ENCODE measurements around the gene ZMAT5. TPM values are rescaled to one million over a fixed set of nuclear protein-coding genes. Genes with fewer than 3 reads are reported as not detected.
A peak's percentile ranks its signal among the peaks of the same experiment; 100 is the strongest.

The ZMAT5 gene
- total and polyA plus RNA-seq, 2 of the 13 experiments (the other 11 are each of a cell fraction or from before 2014, with no cell fraction given), result 20.7 to 27.8 TPM

- Histone ChIP-seq H3K79me2 (ENCODE audit: insufficient read depth, low read length) (no peaks in the 10 kb centered on the region), H3K9ac (ENCODE audit: insufficient read depth, low read depth, low read length) (no peak overlapping the region), H2AFZ (ENCODE audit: low read length) (no peak overlapping the region), H3K9me3 (ENCODE audit: low read length) (no peaks in the 10 kb centered on the region), H3K36me3 (replicated peaks in 1 of 2; ENCODE audit: control insufficient read depth in 1 of 2, insufficient read depth in 2 of 2, low read length in 2 of 2) (peaks cover 0 to under 1% of the 10 kb centered on the region in 2 experiments; a peak in 1 of 5 replicates), H4K20me1 (ENCODE audit: insufficient read depth, low read length) (no peaks in the 10 kb centered on the region), H3K27me3 (ENCODE audit: control insufficient read depth in 1 of 2, insufficient read depth in 2 of 2, low read length in 2 of 2) (peaks cover 0 to 21% of the 10 kb centered on the region in 2 experiments; a peak in 4 of 5 replicates), H3K4me2 (ENCODE audit: low read depth, low read length) (peak overlapping the region; percentile 55), H3K4me3 (replicated peaks in 1 of 3; ENCODE audit: insufficient read depth in 1 of 3, low read depth in 2 of 3, low read length in 3 of 3) (peak overlapping the region in 1 of 3 experiments; percentile 15; a peak in 1 of 6 replicates), H3K27ac (ENCODE audit: extremely low read length, insufficient read depth, low read length) (no peak overlapping the region), H3K4me1 (ENCODE audit: insufficient read depth, low read length) (peaks cover 43% of the 10 kb centered on the region)
- ChIA-PET CTCF (ENCODE audit: low intra/inter-chr PET ratio, low total read pairs) (no interaction called here), POLR2A (interaction anchor here (0.6 to 2.0 kb wide), 2 partner anchors 65 to 76 kb away, joined by 4 read pairs; partner anchors contain the start of genes UQCR10 and ZMAT5)
- ATAC-seq (peak; percentile 63), DNase-seq (ENCODE audit: low spot score) (peak; percentile 37), FAIRE-seq (peak; percentile 66)
- WGBS (ENCODE audit: low lambda C conversion rate), result 4% methylated on average over 10 of the region's 14 CpGs
- BruUV-seq (replicated peaks), result no TSS peak
- intact Hi-C loops (cut with micrococcal nuclease; ENCODE audit: unreplicated experiment) (loop anchor here (5.0 kb wide), 1 partner anchor 386 kb away; no protein-coding TSS in a partner anchor), in situ Hi-C loops (cut with HindIII; ENCODE audit: extremely low pct_ligation_motif_present, low pct_unique_long_range_greater_than_20kb) (loop anchor here (5.0 to 10.0 kb wide), 2 partner anchors 306 to 383 kb away; partner anchors contain the start of gene HORMAD2)
- TF ChIP-seq PPARG (CRISPR knock-in tag; conservative IDR thresholded peaks at IDR 0.05) (0 out of 2 replicates have a peak, but pooled peaks have one; percentile 21), HNRNPL (IDR thresholded peaks at IDR 0.05; ENCODE audit: low read depth, low read length) (0 out of 2 replicates have a peak, but pooled peaks have one; percentile 32), TRIM22 (IDR thresholded peaks at IDR 0.05) (no peak), RAD21 (CRISPR knock-in tag; IDR thresholded peaks at IDR 0.05) (peak; percentile 41; the same call in 1 of the 2 replicates), ZNF615 (CRISPR knock-in tag; IDR thresholded peaks at IDR 0.05; ENCODE audit: borderline replicate concordance) (no peak), PRDM15 (CRISPR knock-in tag; IDR thresholded peaks at IDR 0.05) (peak; percentile 70; the same call in 1 of the 2 replicates), ZGPAT (CRISPR knock-in tag; IDR thresholded peaks at IDR 0.05) (no peak), SMC3 (IDR thresholded peaks at IDR 0.05; ENCODE audit: low read length) (peak; percentile 36), ZNF432 (CRISPR knock-in tag; IDR thresholded peaks at IDR 0.05; ENCODE audit: borderline replicate concordance) (no peak), HNF4A (CRISPR knock-in tag; IDR thresholded peaks at IDR 0.05) (no peak), STAG1 (CRISPR knock-in tag; IDR thresholded peaks at IDR 0.05) (peak; percentile 67), RXRA (CRISPR knock-in tag; IDR thresholded peaks at IDR 0.05) (peak; percentile 25; the same call in 1 of the 2 replicates)
- TF ChIP-seq, protein P1, sequence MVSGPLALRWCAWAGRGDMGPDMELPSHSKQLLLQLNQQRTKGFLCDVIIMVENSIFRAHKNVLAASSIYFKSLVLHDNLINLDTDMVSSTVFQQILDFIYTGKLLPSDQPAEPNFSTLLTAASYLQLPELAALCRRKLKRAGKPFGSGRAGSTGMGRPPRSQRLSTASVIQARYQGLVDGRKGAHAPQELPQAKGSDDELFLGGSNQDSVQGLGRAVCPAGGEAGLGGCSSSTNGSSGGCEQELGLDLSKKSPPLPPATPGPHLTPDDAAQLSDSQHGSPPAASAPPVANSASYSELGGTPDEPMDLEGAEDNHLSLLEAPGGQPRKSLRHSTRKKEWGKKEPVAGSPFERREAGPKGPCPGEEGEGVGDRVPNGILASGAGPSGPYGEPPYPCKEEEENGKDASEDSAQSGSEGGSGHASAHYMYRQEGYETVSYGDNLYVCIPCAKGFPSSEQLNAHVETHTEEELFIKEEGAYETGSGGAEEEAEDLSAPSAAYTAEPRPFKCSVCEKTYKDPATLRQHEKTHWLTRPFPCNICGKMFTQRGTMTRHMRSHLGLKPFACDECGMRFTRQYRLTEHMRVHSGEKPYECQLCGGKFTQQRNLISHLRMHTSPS (CRISPR knock-in tag; IDR thresholded peaks at IDR 0.05; ENCODE audit: low read depth), result 0 out of 2 replicates have a peak, but pooled peaks have one; percentile 35
Observed at GRCh38 chr22:29701155-29701999, 65.4 kb downstream of the ZMAT5 start.
